ENCODE measurements around the gene SGMS1.
"Not testable (repeated sequence)": the region's sequence is repeated elsewhere in the genome, so short reads cannot be mapped to it uniquely, and the experiment has no call there.

SGMS1 gene

GRCh38 chr10:50508315-50509051, 115.3 kb downstream of the SGMS1 start:
- intact Hi-C loops (cut with micrococcal nuclease), result no loop called here
- H3K36me3 Mint-ChIP-seq (ENCODE audit: low read depth), result no peaks in the 10 kb centered on the region
- no peaks in the 10 kb centered on the region for H3K9me3 Mint-ChIP-seq
- H3K4me3 Mint-ChIP-seq, result no peak overlapping the region
- H3K4me1 Mint-ChIP-seq (ENCODE audit: low read depth), result peaks cover 16% of the 10 kb centered on the region
- no peaks in the 10 kb centered on the region for H3K27me3 Mint-ChIP-seq
- no peak overlapping the region for H3K27ac Mint-ChIP-seq

- Mint-ChIP-seq H3K27ac (no peak overlapping the region), H3K9me3 (no peaks in the 10 kb centered on the region), H3K4me1 (ENCODE audit: low read depth) (peaks cover 24% of the 10 kb centered on the region), H3K27me3 (no peaks in the 10 kb centered on the region), H3K36me3 (ENCODE audit: low read depth) (no peaks in the 10 kb centered on the region), H3K4me3 (no peak overlapping the region)
- intact Hi-C loops (cut with micrococcal nuclease), result no loop called here
These were observed 116.7 kb downstream of the SGMS1 start for GRCh38 chr10:50506861-50507573.

GRCh38 chr10:50504389-50504788, 119.4 kb downstream of the SGMS1 start:
- Mint-ChIP-seq H3K36me3 (ENCODE audit: low read depth) (peaks cover 6% of the 10 kb centered on the region), H3K4me1 (ENCODE audit: low read depth) (peaks cover 34% of the 10 kb centered on the region), H3K27me3 (no peaks in the 10 kb centered on the region), H3K9me3 (no peaks in the 10 kb centered on the region), H3K4me3 (no peak overlapping the region), H3K27ac (no peak overlapping the region)
- intact Hi-C loops (cut with micrococcal nuclease), result no loop called here

GRCh38 chr10:50503661-50504320, 120.0 kb downstream of the SGMS1 start:
- no peak overlapping the region for H3K4me3 Mint-ChIP-seq
- H3K4me1 Mint-ChIP-seq (ENCODE audit: low read depth), result peaks cover 34% of the 10 kb centered on the region
- H3K36me3 Mint-ChIP-seq (ENCODE audit: low read depth), result peaks cover 6% of the 10 kb centered on the region
- intact Hi-C loops (cut with micrococcal nuclease), result no loop called here
- no peaks in the 10 kb centered on the region for H3K27me3 Mint-ChIP-seq
- H3K27ac Mint-ChIP-seq, result no peak overlapping the region
- H3K9me3 Mint-ChIP-seq, result no peaks in the 10 kb centered on the region

- peaks cover 34% of the 10 kb centered on the region for H3K4me1 Mint-ChIP-seq (ENCODE audit: low read depth)
- H3K9me3 Mint-ChIP-seq; H3K4me3 Mint-ChIP-seq; H3K27me3 Mint-ChIP-seq; H3K36me3 Mint-ChIP-seq (ENCODE audit: low read depth); H3K27ac Mint-ChIP-seq; intact Hi-C loops (cut with micrococcal nuclease): not testable (repeated sequence)
These were observed 120.6 kb downstream of the SGMS1 start for GRCh38 chr10:50503156-50503555.

GRCh38 chr10:50501924-50502452, 121.8 kb downstream of the SGMS1 start:
- Mint-ChIP-seq H3K4me3 (no peak overlapping the region), H3K4me1 (ENCODE audit: low read depth) (peaks cover 31% of the 10 kb centered on the region), H3K27me3 (no peaks in the 10 kb centered on the region), H3K36me3 (ENCODE audit: low read depth) (peaks cover 6% of the 10 kb centered on the region), H3K27ac (no peak overlapping the region), H3K9me3 (no peaks in the 10 kb centered on the region)
- intact Hi-C loops (cut with micrococcal nuclease), result no loop called here

GRCh38 chr10:50501478-50501877, 122.3 kb downstream of the SGMS1 start:
- no peak overlapping the region for H3K4me3 Mint-ChIP-seq
- intact Hi-C loops (cut with micrococcal nuclease), result no loop called here
- H3K4me1 Mint-ChIP-seq (ENCODE audit: low read depth), result peaks cover 26% of the 10 kb centered on the region
- H3K27ac Mint-ChIP-seq, result no peak overlapping the region
- peaks cover 6% of the 10 kb centered on the region for H3K36me3 Mint-ChIP-seq (ENCODE audit: low read depth)
- H3K27me3 Mint-ChIP-seq, result no peaks in the 10 kb centered on the region
- no peaks in the 10 kb centered on the region for H3K9me3 Mint-ChIP-seq

- H3K4me1 Mint-ChIP-seq (ENCODE audit: low read depth), result peaks cover 17% of the 10 kb centered on the region
- H3K27ac Mint-ChIP-seq, result no peak overlapping the region
- no peaks in the 10 kb centered on the region for H3K9me3 Mint-ChIP-seq
- no peak overlapping the region for H3K4me3 Mint-ChIP-seq
- intact Hi-C loops (cut with micrococcal nuclease), result no loop called here
- H3K27me3 Mint-ChIP-seq, result no peaks in the 10 kb centered on the region
- H3K36me3 Mint-ChIP-seq (ENCODE audit: low read depth), result peaks cover 6% of the 10 kb centered on the region
These were observed 125.3 kb downstream of the SGMS1 start for GRCh38 chr10:50498465-50498864.

GRCh38 chr10:50497758-50498157, 126.0 kb downstream of the SGMS1 start:
- H3K4me1 Mint-ChIP-seq (ENCODE audit: low read depth), result peaks cover 16% of the 10 kb centered on the region
- no peaks in the 10 kb centered on the region for H3K27me3 Mint-ChIP-seq
- no peak overlapping the region for H3K4me3 Mint-ChIP-seq
- peaks cover 6% of the 10 kb centered on the region for H3K36me3 Mint-ChIP-seq (ENCODE audit: low read depth)
- no peak overlapping the region for H3K27ac Mint-ChIP-seq
- no peaks in the 10 kb centered on the region for H3K9me3 Mint-ChIP-seq
- intact Hi-C loops (cut with micrococcal nuclease), result no loop called here

GRCh38 chr10:50496228-50496627, 127.5 kb downstream of the SGMS1 start:
- Mint-ChIP-seq H3K27ac (no peak overlapping the region), H3K36me3 (ENCODE audit: low read depth) (peaks cover 5% of the 10 kb centered on the region), H3K9me3 (no peaks in the 10 kb centered on the region), H3K4me3 (no peak overlapping the region), H3K4me1 (ENCODE audit: low read depth) (peaks cover 4% of the 10 kb centered on the region), H3K27me3 (no peaks in the 10 kb centered on the region)
- intact Hi-C loops (cut with micrococcal nuclease), result no loop called here

GRCh38 chr10:50490241-50490640, 133.5 kb downstream of the SGMS1 start:
- Mint-ChIP-seq H3K27ac (no peak overlapping the region), H3K9me3 (peaks cover 2% of the 10 kb centered on the region), H3K4me1 (ENCODE audit: low read depth) (peaks cover 1% of the 10 kb centered on the region), H3K27me3 (no peaks in the 10 kb centered on the region), H3K4me3 (no peak overlapping the region), H3K36me3 (ENCODE audit: low read depth) (no peaks in the 10 kb centered on the region)
- intact Hi-C loops (cut with micrococcal nuclease), result no loop called here

GRCh38 chr10:50484550-50484949, 139.2 kb downstream of the SGMS1 start:
- Mint-ChIP-seq H3K36me3 (ENCODE audit: low read depth) (peaks cover 22% of the 10 kb centered on the region), H3K9me3 (peaks cover 23% of the 10 kb centered on the region)
- intact Hi-C loops (cut with micrococcal nuclease); H3K27me3 Mint-ChIP-seq; H3K27ac Mint-ChIP-seq; H3K4me1 Mint-ChIP-seq (ENCODE audit: low read depth); H3K4me3 Mint-ChIP-seq: not testable (repeated sequence)

GRCh38 chr10:50480054-50481007, 143.4 kb downstream of the SGMS1 start:
- peaks cover 40% of the 10 kb centered on the region for H3K36me3 Mint-ChIP-seq (ENCODE audit: low read depth)
- peaks cover 46% of the 10 kb centered on the region for H3K9me3 Mint-ChIP-seq
- intact Hi-C loops (cut with micrococcal nuclease), result no loop called here

More at GRCh38 chr10:50480054-50481007, 143.4 kb downstream of the SGMS1 start:
- no peak overlapping the region for H3K27ac Mint-ChIP-seq
- H3K4me3 Mint-ChIP-seq, result no peak overlapping the region
- H3K27me3 Mint-ChIP-seq, result no peaks in the 10 kb centered on the region
- H3K4me1 Mint-ChIP-seq (ENCODE audit: low read depth), result peaks cover 16% of the 10 kb centered on the region
